Fibroblast of mammary gland (primary cell): ENCODE data around the gene INSM1.
A peak's percentile ranks its signal among the peaks of the same experiment; 100 is the strongest.

Experiments used
- DNase-seq: peaks from one replicate; pipeline ENCODE4 v3.0.0-alpha.2; 2010; ENCODE audit warnings: low read depth
- H3K4me3 ChIP-seq: 2 replicates; pipeline ENCODE4 v1.5.1; 2011; ENCODE audit warnings: low read depth, mild to moderate bottlenecking, low read length, moderate library complexity; ENCODE audit not compliant: control insufficient read depth
- TF ChIP-seq, protein P1 (sequence below): conservative IDR thresholded peaks from 2 replicates; pipeline ENCODE4 v1.5.1; 2011; ENCODE audit warnings: low read depth, low read length, inconsistent platforms; ENCODE audit not compliant: control insufficient read depth, insufficient read depth

The INSM1 gene

GRCh38 chr20:20360464-20360863 is 7.4 kb upstream of the INSM1 start:
- TF ChIP-seq, protein P1, sequence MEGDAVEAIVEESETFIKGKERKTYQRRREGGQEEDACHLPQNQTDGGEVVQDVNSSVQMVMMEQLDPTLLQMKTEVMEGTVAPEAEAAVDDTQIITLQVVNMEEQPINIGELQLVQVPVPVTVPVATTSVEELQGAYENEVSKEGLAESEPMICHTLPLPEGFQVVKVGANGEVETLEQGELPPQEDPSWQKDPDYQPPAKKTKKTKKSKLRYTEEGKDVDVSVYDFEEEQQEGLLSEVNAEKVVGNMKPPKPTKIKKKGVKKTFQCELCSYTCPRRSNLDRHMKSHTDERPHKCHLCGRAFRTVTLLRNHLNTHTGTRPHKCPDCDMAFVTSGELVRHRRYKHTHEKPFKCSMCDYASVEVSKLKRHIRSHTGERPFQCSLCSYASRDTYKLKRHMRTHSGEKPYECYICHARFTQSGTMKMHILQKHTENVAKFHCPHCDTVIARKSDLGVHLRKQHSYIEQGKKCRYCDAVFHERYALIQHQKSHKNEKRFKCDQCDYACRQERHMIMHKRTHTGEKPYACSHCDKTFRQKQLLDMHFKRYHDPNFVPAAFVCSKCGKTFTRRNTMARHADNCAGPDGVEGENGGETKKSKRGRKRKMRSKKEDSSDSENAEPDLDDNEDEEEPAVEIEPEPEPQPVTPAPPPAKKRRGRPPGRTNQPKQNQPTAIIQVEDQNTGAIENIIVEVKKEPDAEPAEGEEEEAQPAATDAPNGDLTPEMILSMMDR: peak; percentile 93
- H3K4me3 ChIP-seq: no peak overlapping the region
- peak; percentile 64 for DNase-seq

GRCh38 chr20:20362774-20363433 is 5.0 kb upstream of the INSM1 start:
- no peak overlapping the region for H3K4me3 ChIP-seq
- TF ChIP-seq, protein P1: no peak
- DNase-seq: no peak

DNA sequence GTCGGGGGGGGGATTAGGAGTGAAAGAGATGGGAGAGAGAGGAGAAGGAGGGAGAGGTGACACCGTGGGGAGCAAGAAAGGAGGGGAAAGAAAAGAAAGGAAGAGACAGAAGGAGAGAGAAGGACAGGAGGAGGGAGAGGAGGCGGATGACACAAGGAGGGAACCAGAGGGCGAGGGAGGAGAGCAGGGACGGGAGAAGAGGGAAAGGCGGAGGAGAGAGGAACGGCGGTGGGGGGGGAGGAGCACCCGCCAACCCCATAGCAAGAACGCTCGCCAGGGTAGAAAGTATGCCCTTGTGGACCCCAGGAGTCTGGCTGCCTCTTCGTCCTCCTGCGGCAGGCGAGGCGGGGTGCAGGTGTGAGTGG is 4.5 kb upstream of the INSM1 start:
- no peak for DNase-seq
- TF ChIP-seq, protein P1: no peak
- no peak overlapping the region for H3K4me3 ChIP-seq

- no peak overlapping the region for H3K4me3 ChIP-seq
- DNase-seq: no peak
- TF ChIP-seq, protein P1: no peak
These were observed 3.9 kb upstream of the INSM1 start for GRCh38 chr20:20363799-20364592.

GRCh38 chr20:20364593-20365479 is 3.1 kb upstream of the INSM1 start:
- DNase-seq: no peak
- TF ChIP-seq, protein P1: no peak
- no peak overlapping the region for H3K4me3 ChIP-seq

DNA sequence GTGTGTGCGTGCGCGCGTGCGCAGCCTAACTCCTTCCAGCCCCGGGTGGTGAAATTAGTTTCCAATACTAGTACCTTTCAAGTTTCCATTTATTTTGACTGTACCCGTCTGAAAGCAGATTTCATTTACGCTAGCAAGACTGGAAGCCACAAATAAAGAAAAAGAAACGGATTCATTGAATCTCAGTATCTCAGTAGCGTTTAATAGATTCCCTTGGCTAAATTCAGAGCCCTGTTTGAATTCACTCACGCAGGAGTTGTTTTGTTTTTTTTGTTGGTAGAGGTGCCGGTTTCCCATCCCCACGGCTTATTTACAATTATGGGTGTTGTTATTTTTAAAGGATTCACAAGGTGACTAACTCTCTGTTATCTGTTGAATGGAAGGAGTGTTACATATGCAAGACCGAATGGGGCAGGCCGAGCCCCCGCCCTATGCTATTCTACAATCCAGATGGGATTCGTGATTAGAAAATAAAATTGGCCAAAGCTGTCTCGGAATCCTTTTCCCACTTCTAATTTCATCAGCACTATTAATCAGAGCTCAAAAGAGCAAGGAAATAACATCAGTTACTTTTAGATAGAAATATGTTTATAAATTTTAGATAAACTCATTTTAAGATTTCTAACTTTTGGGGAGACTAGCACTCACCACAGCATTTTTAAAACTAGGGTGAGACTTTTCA is 2.3 kb upstream of the INSM1 start:
- no peak overlapping the region for H3K4me3 ChIP-seq

More for the DNA sequence above, 2.3 kb upstream of the INSM1 start:
- TF ChIP-seq, protein P1: no peak
- no peak for DNase-seq
